Dedifferentiated amniotic fluid mesenchymal stem cell (primary cell): Measurements from ENCODE around the gene ING5.
"Not testable (repeated sequence)": the region's sequence is repeated elsewhere in the genome, so short reads cannot be mapped to it uniquely, and the experiment has no call there.

Experiments
- DNase-seq: peaks from one replicate; pipeline ENCODE4 v3.0.0-alpha.2; 2016; ENCODE audit errors: extremely low spot score

Gene ING5

DNA sequence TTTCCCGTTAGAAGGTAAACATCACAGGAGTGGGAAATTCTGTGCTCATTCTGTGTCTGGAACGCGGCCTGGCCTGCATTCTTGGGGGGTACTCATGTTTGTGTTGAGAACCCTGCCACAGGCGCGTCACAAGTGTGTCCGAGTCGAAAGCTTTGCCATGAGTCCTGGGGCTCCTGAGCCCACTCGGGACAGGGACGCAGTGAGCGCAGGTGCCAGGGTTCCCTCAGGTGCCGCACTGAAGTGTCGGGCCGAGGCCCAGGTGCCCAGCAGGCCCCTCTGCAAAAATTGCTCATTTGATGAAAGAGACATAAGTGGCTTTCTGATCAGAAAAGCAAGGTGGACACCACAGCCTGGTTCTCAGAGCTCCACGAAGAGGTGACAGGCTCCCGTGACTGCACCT lies 37.3 kb downstream of the ING5 start:
- DNase-seq = no peak

GRCh38 chr2:241739651-241740050 lies 37.8 kb downstream of the ING5 start:
- no peak for DNase-seq

GRCh38 chr2:241741016-241741415 lies 39.2 kb downstream of the ING5 start:
- DNase-seq = no peak

DNA sequence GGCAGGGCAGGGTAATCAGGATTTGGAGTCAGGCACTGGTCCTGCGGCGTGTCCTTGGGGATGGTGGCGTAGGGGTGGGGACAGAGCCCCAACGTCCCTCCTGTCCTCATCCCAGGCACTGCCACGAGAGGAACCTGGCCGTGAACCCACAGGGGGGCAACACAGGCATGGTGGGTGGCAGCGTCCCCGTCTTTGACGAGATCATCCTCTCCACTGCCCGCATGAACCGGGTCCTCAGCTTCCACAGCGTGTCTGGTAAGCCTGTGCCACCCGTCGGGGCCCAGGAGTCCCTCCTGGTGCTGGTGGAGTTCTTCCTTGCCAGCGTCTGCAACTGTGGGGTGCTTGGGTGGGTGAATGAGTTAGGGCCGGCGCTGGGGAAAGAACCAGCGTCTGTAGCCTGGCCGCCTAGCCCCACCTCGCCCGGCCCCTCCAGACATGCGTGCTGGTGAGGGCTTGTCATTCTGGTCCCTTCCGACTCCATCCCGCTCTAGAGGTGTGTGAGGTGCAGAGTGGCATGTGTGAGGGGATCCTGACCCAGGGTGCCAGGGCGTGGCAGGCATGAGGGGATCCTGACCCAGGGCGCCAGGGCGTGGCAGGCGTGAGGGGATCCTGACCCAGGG lies 40.6 kb downstream of the ING5 start:
- no peak for DNase-seq

- DNase-seq = not testable (repeated sequence)
These were observed 41.2 kb downstream of the ING5 start for GRCh38 chr2:241743008-241743407.

DNA sequence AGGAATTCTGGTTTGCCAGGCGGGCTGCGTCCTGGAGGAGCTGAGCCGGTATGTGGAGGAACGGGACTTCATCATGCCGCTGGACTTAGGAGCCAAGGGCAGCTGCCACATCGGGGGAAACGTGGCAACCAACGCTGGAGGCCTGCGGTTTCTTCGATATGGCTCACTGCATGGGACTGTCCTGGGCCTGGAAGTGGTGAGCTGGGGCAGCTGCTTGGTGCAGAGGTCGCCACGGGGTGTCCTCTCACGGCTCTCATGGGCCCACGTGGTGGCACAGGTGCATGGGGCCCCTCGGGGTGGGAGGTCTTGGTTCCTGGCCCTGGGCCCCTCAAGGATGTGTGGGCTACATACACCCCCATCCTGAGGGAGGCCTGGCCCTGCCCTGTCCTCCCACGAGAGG lies 41.8 kb downstream of the ING5 start:
- DNase-seq = no peak

GRCh38 chr2:241744028-241744754 lies 42.4 kb downstream of the ING5 start:
- no peak for DNase-seq

GRCh38 chr2:241745276-241745675 lies 43.4 kb downstream of the ING5 start:
- DNase-seq = no peak

DNA sequence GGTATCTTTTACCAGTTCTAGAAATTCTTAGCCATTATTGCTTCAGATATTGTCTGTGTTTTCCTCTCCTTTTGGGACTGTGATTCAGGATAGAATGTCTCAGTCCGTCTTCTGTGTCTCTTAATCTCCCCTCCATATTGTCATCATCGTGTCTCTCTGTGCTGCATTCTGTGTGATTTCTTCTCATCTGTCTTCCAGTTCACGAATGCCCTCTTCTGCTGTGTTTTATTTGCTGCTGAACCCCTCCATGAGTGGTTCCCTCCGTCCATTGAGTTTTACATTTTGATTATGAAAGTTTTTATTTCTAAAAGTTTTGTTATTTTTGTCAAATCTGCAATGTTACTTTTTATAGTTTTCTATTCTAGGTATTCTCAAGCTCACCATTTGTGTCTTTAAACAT lies 44.2 kb downstream of the ING5 start:
- DNase-seq = no peak

DNA sequence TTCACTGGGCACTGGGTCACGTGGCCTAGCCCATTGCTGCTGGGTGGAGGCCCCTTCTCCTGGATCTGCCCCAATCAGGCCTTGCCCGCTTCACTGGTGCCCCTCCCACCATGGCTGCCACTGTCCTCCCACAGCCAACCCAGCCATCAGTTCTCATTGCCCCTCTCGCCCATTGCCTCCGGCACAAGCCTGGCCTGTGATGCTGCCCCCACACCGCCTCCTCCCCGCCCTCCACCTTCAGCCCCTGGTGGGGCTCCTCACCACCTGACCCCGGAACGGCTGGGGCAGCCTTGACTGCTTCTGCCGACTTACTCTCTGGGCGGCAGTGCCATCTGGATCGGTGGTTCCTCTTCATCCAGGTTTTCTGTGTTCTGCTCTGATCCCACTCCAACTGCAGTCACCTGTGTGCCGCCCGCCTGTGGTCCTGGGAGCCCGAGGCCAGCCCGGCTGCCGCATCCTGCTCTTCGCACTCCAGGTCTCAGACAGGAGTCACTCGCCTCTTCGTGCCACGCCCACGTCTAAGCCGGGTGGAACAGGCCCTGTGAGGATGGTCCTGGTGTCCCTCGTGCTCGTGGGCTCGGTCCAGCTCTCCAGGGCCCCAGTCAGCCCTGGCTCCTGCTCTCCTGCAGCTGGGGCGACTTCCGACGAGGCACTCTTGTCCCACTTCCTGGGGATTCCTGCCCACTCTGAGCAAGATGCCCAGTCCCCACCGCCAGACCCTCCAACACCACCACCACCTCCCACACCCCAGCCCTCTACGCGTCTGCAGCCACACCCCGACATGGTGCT lies 46.8 kb downstream of the ING5 start:
- DNase-seq = no peak

GRCh38 chr2:241750076-241750840 lies 48.4 kb downstream of the ING5 start:
- DNase-seq = no peak

- no peak for DNase-seq
These were observed 49.3 kb downstream of the ING5 start for GRCh38 chr2:241751152-241751551.

- no peak for DNase-seq
These were observed 49.9 kb downstream of the ING5 start for GRCh38 chr2:241751776-241752175.

DNA sequence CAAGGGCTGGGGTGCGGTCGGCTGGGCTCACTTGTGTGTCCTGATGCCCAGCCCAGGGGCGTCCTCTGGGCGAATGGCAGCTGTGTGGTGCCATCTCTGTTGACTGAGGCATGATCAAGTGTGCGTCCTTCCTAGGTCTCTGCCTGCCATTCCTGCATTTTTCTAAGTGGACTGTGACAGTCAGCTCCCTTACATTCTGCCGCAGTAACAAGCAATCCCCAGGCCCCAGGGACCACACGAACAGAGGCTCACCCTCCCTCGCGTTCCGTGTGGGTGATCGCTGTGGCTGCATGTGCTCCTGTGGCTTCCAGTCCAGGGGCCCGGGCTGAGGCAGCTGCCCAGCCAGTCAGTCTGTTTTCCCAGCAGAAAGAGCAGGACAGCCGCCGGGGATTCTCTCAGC lies 50.4 kb downstream of the ING5 start:
- DNase-seq = no peak

DNA sequence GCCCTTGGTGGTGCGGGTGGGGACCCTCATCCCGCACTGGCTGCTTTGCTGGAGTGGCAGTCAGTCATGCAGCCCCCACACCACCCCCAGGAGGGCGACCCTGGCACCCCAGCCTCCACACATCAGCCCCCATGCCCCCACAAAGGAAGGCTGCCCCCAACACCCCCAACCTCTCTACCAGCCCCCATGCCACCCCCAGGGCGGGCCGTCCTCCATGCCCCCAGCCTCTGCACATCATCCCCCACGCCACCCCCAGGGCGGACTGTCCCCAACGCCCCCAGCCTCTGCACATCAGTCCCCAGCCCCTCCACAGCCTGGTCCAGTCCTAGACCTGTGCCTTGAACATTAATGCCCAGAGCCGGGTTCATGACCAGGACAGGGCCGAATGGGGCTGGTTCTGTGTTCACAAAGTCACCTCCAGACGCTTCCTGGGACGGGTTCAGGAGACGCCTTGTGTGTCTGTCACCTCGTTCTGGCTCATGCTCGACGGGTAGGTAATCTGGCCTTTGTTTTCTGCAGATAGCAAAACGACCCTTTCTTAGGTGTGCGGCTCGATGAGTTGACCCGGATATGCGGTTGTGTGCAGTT lies 50.9 kb downstream of the ING5 start:
- no peak for DNase-seq

DNA sequence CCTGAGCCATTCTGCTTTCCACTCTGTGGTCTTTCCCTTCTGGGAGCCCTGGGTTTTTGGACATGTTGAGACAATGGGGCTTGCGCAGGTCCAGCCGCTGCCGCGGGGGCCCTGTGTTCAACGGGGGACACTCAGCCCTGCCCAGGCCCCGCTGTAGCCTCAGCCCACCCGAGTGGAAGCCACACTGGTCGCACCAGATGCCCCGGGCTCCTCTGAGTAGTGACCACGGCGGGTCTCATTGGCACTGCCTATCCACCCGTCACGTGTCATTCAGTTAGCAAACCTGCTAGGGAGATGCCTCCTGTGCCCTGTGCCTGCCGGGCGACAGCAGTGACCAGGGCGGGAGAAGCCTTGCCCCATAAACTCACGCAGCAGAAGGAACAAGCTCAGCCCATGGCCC lies 51.7 kb downstream of the ING5 start:
- no peak for DNase-seq

- no peak for DNase-seq
These were observed 52.2 kb downstream of the ING5 start for GRCh38 chr2:241754042-241754441.

DNA sequence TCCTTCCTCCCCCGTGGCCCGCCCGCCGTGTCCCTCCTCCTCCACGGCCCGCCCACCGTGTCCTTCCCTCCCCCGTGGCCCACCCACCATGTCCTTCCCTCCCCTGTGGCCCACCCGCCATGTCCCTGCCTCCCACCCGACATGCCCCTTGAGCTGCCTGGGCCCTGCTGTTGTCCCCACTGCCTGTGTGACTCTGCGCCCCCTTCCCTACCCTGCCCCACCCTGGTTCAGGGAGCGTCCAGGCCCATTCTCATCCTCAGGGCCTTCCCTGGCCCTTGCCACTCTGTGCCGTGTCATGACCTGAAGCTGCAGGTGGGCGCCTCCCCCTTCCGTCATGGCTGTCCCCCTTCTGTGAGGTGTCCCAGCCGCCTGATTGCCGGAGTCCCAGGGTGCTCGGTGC lies 53.3 kb downstream of the ING5 start:
- no peak for DNase-seq

- DNase-seq = no peak
These were observed 53.9 kb downstream of the ING5 start for GRCh38 chr2:241755777-241756176.

GRCh38 chr2:241759067-241759807 lies 57.4 kb downstream of the ING5 start:
- DNase-seq = no peak

DNA sequence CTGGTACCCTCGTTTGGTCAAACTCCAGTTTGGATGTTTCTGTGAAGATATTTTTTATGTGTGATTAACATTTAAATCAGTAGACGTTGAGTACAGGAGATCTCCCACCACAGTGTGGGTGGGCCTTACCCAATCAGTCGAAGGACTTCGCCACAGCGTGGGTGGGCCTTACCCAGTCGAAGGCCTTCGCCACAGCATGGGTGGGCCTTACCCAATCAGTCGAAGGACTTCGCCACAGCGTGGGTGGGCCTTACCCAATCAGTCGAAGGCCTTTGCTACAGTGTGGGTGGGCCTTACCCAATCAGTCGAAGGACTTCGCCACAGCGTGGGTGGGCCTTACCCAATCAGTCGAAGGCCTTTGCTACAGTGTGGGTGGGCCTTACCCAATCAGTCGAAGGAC lies 58.1 kb downstream of the ING5 start:
- DNase-seq = not testable (repeated sequence)
